Panc1 (cell line): ENCODE measurements around the gene ARHGAP20. TPM values are rescaled to one million over a fixed set of nuclear protein-coding genes. Genes with fewer than 3 reads are reported as not detected.

ENCODE experiments used
- ATAC-seq: fragments of 200-7000 bp; cut with Tn5 transposase; 2 replicates; pipeline ENCODE4 v1.9.1; 2020; ENCODE audit warnings: mild to moderate bottlenecking, moderate library complexity
- BruUV-seq: library from RNA; stranded (reverse); fragments of 400-500 nt; replicated peaks from 2 replicates; lab custom pipeline; 2021; lab: Mats Ljungman, UMichigan
- CTCF ChIA-PET: fragments of 300-600 bp; sonication (Branson Sonifier 250); formaldehyde crosslinking; loops from one replicate; lab custom pipeline; 2022; ENCODE audit warnings: antibody characterized with exemption; lab: Charles Lee
- POLR2A ChIA-PET: fragments of 300-600 bp; sonication (Branson Sonifier 250); formaldehyde crosslinking; loops from one replicate; lab custom pipeline; 2022; ENCODE audit warnings: antibody characterized with exemption; lab: Charles Lee
- DNase-seq: peaks from one replicate; pipeline ENCODE4 v3.0.0-alpha.2; 2010; ENCODE audit warnings: low read depth, low spot score
- H3K27ac ChIP-seq: 2 replicates; pipeline ENCODE4 v1.5.1; 2011; ENCODE audit warnings: mild to moderate bottlenecking, low read length, inconsistent platforms
- H3K27me3 ChIP-seq: fragments of 200-500 bp; sonication (Bioruptor generic); 2 replicates; pipeline ENCODE4 v1.6.0; 2014; ENCODE audit warnings: low read length, inconsistent platforms; ENCODE audit not compliant: control insufficient read depth, insufficient read depth
- H3K36me3 ChIP-seq: fragments of 200-500 bp; sonication (Bioruptor generic); 2 replicates; pipeline ENCODE4 v1.5.1; 2014; ENCODE audit warnings: inconsistent platforms, mild to moderate bottlenecking, low read length, moderate library complexity; ENCODE audit not compliant: control insufficient read depth, insufficient read depth
- H3K4me1 ChIP-seq: 2 replicates; pipeline ENCODE4 v1.5.1; 2011; ENCODE audit warnings: inconsistent platforms, mild to moderate bottlenecking, low read length, moderate library complexity; ENCODE audit not compliant: control insufficient read depth, insufficient read depth
- H3K4me3 ChIP-seq, 2 experiments: 2 replicates each; pipeline ENCODE4 v1.5.1; 2011 to 2012; ENCODE audit warnings: low read depth in 2 of 2, low read length in 2 of 2, mild to moderate bottlenecking in 2 of 2, inconsistent platforms in 1 of 2, moderate library complexity in 1 of 2
- H3K9me3 ChIP-seq: fragments of 200-500 bp; sonication (Bioruptor generic); 2 replicates; pipeline ENCODE4 v1.5.1; 2014; ENCODE audit warnings: low read depth, mild to moderate bottlenecking, inconsistent platforms, low read length, moderate library complexity; ENCODE audit not compliant: control insufficient read depth, insufficient read depth
- CTCF ChIP-seq: fragments of 450-650 bp; IDR thresholded peaks from 2 replicates; pipeline ENCODE4 v1.5.1; 2017; ENCODE audit warnings: mild to moderate bottlenecking
- POLR2AphosphoS5 ChIP-seq: IDR thresholded peaks from 2 replicates; pipeline ENCODE4 v1.6.1; 2012; ENCODE audit warnings: mild to moderate bottlenecking, low read depth, low read length, moderate library complexity
- REST ChIP-seq, 2 experiments: IDR thresholded peaks; 2 replicates each; pipeline ENCODE4 v1.6.1; 2011 to 2012; ENCODE audit warnings: low read depth in 2 of 2, control low read depth in 1 of 2, low read length in 1 of 2, mild to moderate bottlenecking in 1 of 2, moderate library complexity in 1 of 2; ENCODE audit not compliant: insufficient read depth in 1 of 2
- SIN3A ChIP-seq: IDR thresholded peaks from 2 replicates; pipeline ENCODE4 v1.6.1; 2012; ENCODE audit warnings: low read depth, mild to moderate bottlenecking, low read length, moderate library complexity, borderline replicate concordance; ENCODE audit not compliant: insufficient read depth
- TCF7L2 ChIP-seq: IDR thresholded peaks from 2 replicates; pipeline ENCODE4 v1.6.1; 2011; ENCODE audit warnings: mild to moderate bottlenecking, low read depth, low read length, inconsistent platforms
- in situ Hi-C: cut with HindIII; loops from 2 replicates; pipeline ENCODE4 v1.10.0; 2016; ENCODE audit warnings: low sequenced_read_pairs, low pct_unique_long_range_greater_than_20kb
- intact Hi-C: fragments of 100-400 bp; cut with micrococcal nuclease; formaldehyde crosslinking; loops from one replicate; pipeline ENCODE4 v1.10.0; 2022; ENCODE audit not compliant: unreplicated experiment
- total RNA-seq: library from RNA; stranded (reverse); gene quantifications from one replicate; pipeline ENCODE4 v1.2.1, GENCODE V29; 2021; ENCODE audit not compliant: unreplicated experiment

Gene ARHGAP20
- total RNA-seq, 1 experiment from 2014 or later: 0.05 TPM

GRCh38 chr11:110716361-110716760 lies 4.1 kb upstream of the ARHGAP20 start:
- no TSS peak for BruUV-seq

GRCh38 chr11:110715541-110715940 lies 3.3 kb upstream of the ARHGAP20 start:
- in situ Hi-C loops (no loop called here), intact Hi-C loops (loop anchor here (10.0 kb wide), 1 partner anchor 519 kb away; no protein-coding TSS in a partner anchor)

More at GRCh38 chr11:110716361-110716760, 4.1 kb upstream of the ARHGAP20 start:
- Histone ChIP-seq H3K4me1 (peaks cover 5% of the 10 kb centered on the region; the same call in 1 of the 2 replicates), H3K4me3 (no peak overlapping the region), H3K36me3 (no peaks in the 10 kb centered on the region), H3K27ac (no peak overlapping the region), H3K27me3 (peaks cover 34% of the 10 kb centered on the region), H3K9me3 (no peaks in the 10 kb centered on the region)
- ChIA-PET CTCF (no interaction called here), POLR2A (no interaction called here)
- ATAC-seq: no peak
- no peak for DNase-seq
- intact Hi-C loops: loop anchor here (10.0 kb wide), 1 partner anchor 518 kb away; no protein-coding TSS in a partner anchor
- in situ Hi-C loops: no loop called here
- TF ChIP-seq REST (IDR thresholded peaks at IDR 0.05; ENCODE audit: insufficient read depth in 1 of 2, low read depth in 2 of 2, low read length in 1 of 2): no peak
- no peak for TF ChIP-seq CTCF
- no peak for TF ChIP-seq POLR2AphosphoS5
- no peak for TF ChIP-seq SIN3A
- TF ChIP-seq TCF7L2: no peak

More at GRCh38 chr11:110715541-110715940, 3.3 kb upstream of the ARHGAP20 start:
- CTCF ChIA-PET: no interaction called here
- Histone ChIP-seq H3K27me3 (peaks cover 41% of the 10 kb centered on the region), H3K9me3 (no peaks in the 10 kb centered on the region), H3K4me3 (no peak overlapping the region), H3K36me3 (no peaks in the 10 kb centered on the region), H3K27ac (no peak overlapping the region), H3K4me1 (peaks cover 10% of the 10 kb centered on the region; the same call in 1 of the 2 replicates)
- no peak for TF ChIP-seq TCF7L2
- no peak for TF ChIP-seq REST (IDR thresholded peaks at IDR 0.05; ENCODE audit: insufficient read depth in 1 of 2, low read depth in 2 of 2, low read length in 1 of 2)
- TF ChIP-seq SIN3A: no peak
- no peak for TF ChIP-seq CTCF
- TF ChIP-seq POLR2AphosphoS5: no peak
- DNase-seq (no peak), ATAC-seq (no peak)
- POLR2A ChIA-PET: no interaction called here
- no TSS peak for BruUV-seq
